CD4-positive, alpha-beta T cell (primary cell): Measurements from ENCODE around the gene SNX8. TPM values are rescaled to one million over a fixed set of nuclear protein-coding genes. Genes with fewer than 3 reads are reported as not detected.

Source experiments
- ATAC-seq: fragments of 200-7000 bp; cut with Tn5 transposase; one replicate; pipeline ENCODE4 v1.10.0; 2022; ENCODE audit warnings: mild to moderate bottlenecking; ENCODE audit not compliant: poor library complexity
- CTCF ChIA-PET: fragments of 350-600 bp; sonication (Branson Sonifier 250); formaldehyde crosslinking; loops from one replicate; lab custom pipeline; 2021; ENCODE audit warnings: antibody characterized with exemption, inconsistent platforms; lab: Charles Lee
- POLR2A ChIA-PET: fragments of 350-600 bp; sonication (Branson Sonifier 250); formaldehyde crosslinking; loops from one replicate; lab custom pipeline; 2021; ENCODE audit warnings: antibody characterized with exemption, inconsistent platforms; lab: Charles Lee
- DNase-seq, 14 experiments: peaks; one replicate each; pipeline ENCODE4 v3.0.0-alpha.2; 2013 to 2020; ENCODE audit warnings: mixed read lengths in 2 of 14
- H3K27ac ChIP-seq, 2 donors: one replicate each; pipeline versions ENCODE4 v1.5.1 to v1.7.0; 2013; ENCODE audit warnings: low read length in 2 of 2, low read depth in 1 of 2, mild to moderate bottlenecking in 1 of 2
- H3K27me3 ChIP-seq, 2 experiments: 1 replicate in 1 of 2; 2 replicates in 1 of 2; pipeline versions ENCODE4 v1.6.1 to v1.7.0; 2013; ENCODE audit warnings: low read length in 2 of 2, control low read depth in 1 of 2, mild to moderate bottlenecking in 1 of 2, moderate library complexity in 1 of 2; ENCODE audit not compliant: insufficient read depth in 2 of 2, control insufficient read depth in 1 of 2
- H3K36me3 ChIP-seq: one replicate; pipeline ENCODE4 v1.6.1; 2013; ENCODE audit warnings: low read length, control low read depth; ENCODE audit not compliant: insufficient read depth
- H3K4me1 ChIP-seq: one replicate; pipeline ENCODE4 v1.6.1; 2013; ENCODE audit warnings: low read length, control low read depth; ENCODE audit not compliant: insufficient read depth
- H3K4me3 ChIP-seq: one replicate; pipeline ENCODE4 v1.5.1; 2013; ENCODE audit warnings: mild to moderate bottlenecking, low read length, moderate library complexity
- H3K9me3 ChIP-seq, 2 experiments: 1 replicate in 1 of 2; 2 replicates in 1 of 2; pipeline versions ENCODE4 v1.6.1 to v1.7.0; 2013; ENCODE audit warnings: low read length in 2 of 2, mild to moderate bottlenecking in 2 of 2, control low read depth in 1 of 2, moderate library complexity in 1 of 2; ENCODE audit not compliant: control insufficient read depth in 1 of 2, insufficient read depth in 1 of 2
- H3K27ac Mint-ChIP-seq: one replicate; pipeline ENCODE4 v1.8.0; 2020; ENCODE audit warnings: mixed read lengths
- H3K27me3 Mint-ChIP-seq: one replicate; pipeline ENCODE4 v1.8.0; 2021; ENCODE audit warnings: mixed read lengths
- H3K36me3 Mint-ChIP-seq: one replicate; pipeline ENCODE4 v1.8.0; 2021; ENCODE audit warnings: low read depth, mixed read lengths
- H3K4me1 Mint-ChIP-seq: one replicate; pipeline ENCODE4 v1.8.0; 2021; ENCODE audit warnings: low read depth, mixed read lengths
- H3K4me3 Mint-ChIP-seq: one replicate; pipeline ENCODE4 v1.8.0; 2020; ENCODE audit warnings: mild to moderate bottlenecking, mixed read lengths
- H3K9me3 Mint-ChIP-seq: one replicate; pipeline ENCODE4 v1.8.0; 2020; ENCODE audit warnings: mixed read lengths
- intact Hi-C, 2 experiments: fragments of 100-400 bp; cut with DNase I in 1 of 2; cut with micrococcal nuclease in 1 of 2; formaldehyde crosslinking; loops; one replicate each; pipeline versions ENCODE4 v1.15.1 to v1.9.0; 2023 to 2025; cut with DNase I, micrococcal nuclease
- total RNA-seq, 174 experiments: library from RNA in 2 of 174; stranded (reverse) in 2 of 174; gene quantifications; one replicate each; pipeline ENCODE4 v1.2.3 and lab custom pipeline; 2021 to 2026
- TF ChIP-seq, protein P1 (sequence below): fragments of 200-600 bp; IDR thresholded peaks from one replicate; pipeline ENCODE4 v1.8.0; 2022; ENCODE audit warnings: antibody characterized with exemption, mild to moderate bottlenecking

The SNX8 gene
- total RNA-seq, 2 experiments from 2014 or later, result 4.2 to 4.5 TPM

DNA sequence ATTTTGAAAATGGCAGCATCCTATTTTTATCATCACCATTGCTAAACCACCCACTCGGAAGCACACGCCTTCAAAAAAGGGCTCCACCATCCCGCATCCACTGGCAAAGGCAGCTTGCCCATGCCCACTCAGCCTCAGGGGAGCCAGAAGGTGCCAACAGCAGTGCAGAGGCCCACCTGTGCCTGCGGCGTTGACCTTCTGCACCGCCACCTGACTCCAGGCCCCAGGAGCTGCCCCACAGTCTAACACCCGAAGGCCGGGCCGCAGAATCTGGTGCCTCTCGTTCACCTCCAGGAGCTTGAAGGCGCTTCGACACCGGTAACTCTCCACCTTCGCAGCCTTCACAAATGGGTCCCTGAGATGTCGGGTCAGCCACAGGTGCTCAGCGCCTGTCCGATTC, 75.0 kb downstream of the SNX8 start:
- Histone ChIP-seq H3K4me1 (peaks cover 26% of the 10 kb centered on the region), H3K4me3 (no peak overlapping the region), H3K9me3 (no peaks in the 10 kb centered on the region), H3K36me3 (peaks cover 38% of the 10 kb centered on the region), H3K27me3 (no peaks in the 10 kb centered on the region), H3K27ac (no peak overlapping the region)
- TF ChIP-seq, protein P1, sequence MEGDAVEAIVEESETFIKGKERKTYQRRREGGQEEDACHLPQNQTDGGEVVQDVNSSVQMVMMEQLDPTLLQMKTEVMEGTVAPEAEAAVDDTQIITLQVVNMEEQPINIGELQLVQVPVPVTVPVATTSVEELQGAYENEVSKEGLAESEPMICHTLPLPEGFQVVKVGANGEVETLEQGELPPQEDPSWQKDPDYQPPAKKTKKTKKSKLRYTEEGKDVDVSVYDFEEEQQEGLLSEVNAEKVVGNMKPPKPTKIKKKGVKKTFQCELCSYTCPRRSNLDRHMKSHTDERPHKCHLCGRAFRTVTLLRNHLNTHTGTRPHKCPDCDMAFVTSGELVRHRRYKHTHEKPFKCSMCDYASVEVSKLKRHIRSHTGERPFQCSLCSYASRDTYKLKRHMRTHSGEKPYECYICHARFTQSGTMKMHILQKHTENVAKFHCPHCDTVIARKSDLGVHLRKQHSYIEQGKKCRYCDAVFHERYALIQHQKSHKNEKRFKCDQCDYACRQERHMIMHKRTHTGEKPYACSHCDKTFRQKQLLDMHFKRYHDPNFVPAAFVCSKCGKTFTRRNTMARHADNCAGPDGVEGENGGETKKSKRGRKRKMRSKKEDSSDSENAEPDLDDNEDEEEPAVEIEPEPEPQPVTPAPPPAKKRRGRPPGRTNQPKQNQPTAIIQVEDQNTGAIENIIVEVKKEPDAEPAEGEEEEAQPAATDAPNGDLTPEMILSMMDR, result no peak
- Mint-ChIP-seq H3K9me3 (no peaks in the 10 kb centered on the region), H3K4me1 (peaks cover 24% of the 10 kb centered on the region), H3K36me3 (peaks cover 51% of the 10 kb centered on the region), H3K4me3 (peak overlapping the region; percentile 34), H3K27ac (no peak overlapping the region), H3K27me3 (no peaks in the 10 kb centered on the region)
- ChIA-PET CTCF (no interaction called here), POLR2A (no interaction called here)
- DNase-seq, result no peak
- no peak for ATAC-seq
- intact Hi-C loops, result no loop called here

DNA sequence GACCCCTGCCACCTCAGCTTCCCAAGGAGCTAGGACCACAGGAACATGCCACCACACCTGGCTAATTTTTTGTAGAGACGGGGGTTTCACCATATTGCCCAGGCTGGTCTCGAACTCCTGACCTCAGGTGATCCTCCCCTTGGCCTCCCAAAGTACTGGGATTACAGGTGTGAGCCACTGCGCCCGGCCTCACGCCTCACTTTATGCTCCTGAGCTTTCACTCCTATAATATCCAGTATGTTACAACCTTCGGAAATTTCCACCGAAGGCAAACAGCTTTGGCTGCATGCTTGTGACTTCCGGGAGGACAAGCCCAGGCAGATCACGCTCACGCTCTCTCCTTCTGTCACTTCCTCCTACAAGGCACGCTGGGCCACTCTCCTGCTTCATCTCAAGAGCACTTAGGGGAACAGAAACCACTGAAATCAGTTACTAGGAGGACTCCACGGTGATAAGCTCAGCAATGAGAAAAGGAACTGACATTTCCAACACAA, 77.1 kb downstream of the SNX8 start:
- DNase-seq (peak in 3 of 14 experiments; percentile 24 to 73 (median 63)), ATAC-seq (no peak)
- Histone ChIP-seq H3K27ac (no peak overlapping the region), H3K36me3 (peaks cover 38% of the 10 kb centered on the region), H3K4me3 (no peak overlapping the region), H3K27me3 (no peaks in the 10 kb centered on the region), H3K9me3 (no peaks in the 10 kb centered on the region), H3K4me1 (peaks cover 28% of the 10 kb centered on the region)
- intact Hi-C loops, result no loop called here
- CTCF ChIA-PET, result no interaction called here
- H3K27ac Mint-ChIP-seq, result peak overlapping the region; percentile 9
- no peaks in the 10 kb centered on the region for H3K27me3 Mint-ChIP-seq
- peaks cover 55% of the 10 kb centered on the region for H3K36me3 Mint-ChIP-seq
- H3K4me1 Mint-ChIP-seq, result peaks cover 23% of the 10 kb centered on the region
- H3K4me3 Mint-ChIP-seq, result peak overlapping the region; percentile 48
- POLR2A ChIA-PET, result no interaction called here
- TF ChIP-seq, protein P1, result no peak
- H3K9me3 Mint-ChIP-seq, result no peaks in the 10 kb centered on the region

DNA sequence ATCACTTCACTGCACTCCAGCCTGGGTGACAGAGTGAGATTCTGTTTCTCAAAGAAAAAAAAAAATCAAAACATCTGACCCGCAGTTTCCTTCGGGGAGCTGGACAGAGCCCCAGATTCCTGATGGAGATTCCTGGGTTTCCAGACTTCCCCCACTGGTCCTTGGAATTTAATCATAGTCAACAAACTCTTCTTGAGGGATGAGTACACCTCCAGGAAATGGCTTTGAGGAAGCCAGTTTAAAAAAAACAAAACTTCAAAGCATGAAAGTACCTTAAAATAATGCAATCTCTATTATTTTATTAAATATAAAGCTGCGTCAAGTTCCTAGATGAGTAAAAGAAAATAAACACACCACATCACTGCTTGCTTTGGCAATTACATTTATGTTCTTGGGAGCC, 80.3 kb downstream of the SNX8 start:
- Mint-ChIP-seq H3K4me3 (peak overlapping the region; percentile 83), H3K27ac (peak overlapping the region; percentile 49), H3K27me3 (no peaks in the 10 kb centered on the region), H3K4me1 (peaks cover 36% of the 10 kb centered on the region), H3K36me3 (peaks cover 58% of the 10 kb centered on the region), H3K9me3 (no peaks in the 10 kb centered on the region)
- DNase-seq, result no peak
- POLR2A ChIA-PET, result no interaction called here
- Histone ChIP-seq H3K4me1 (peaks cover 34% of the 10 kb centered on the region), H3K4me3 (no peak overlapping the region), H3K36me3 (peaks cover 31% of the 10 kb centered on the region), H3K27ac (no peak overlapping the region), H3K9me3 (no peaks in the 10 kb centered on the region), H3K27me3 (no peaks in the 10 kb centered on the region)
- TF ChIP-seq, protein P1, result no peak
- CTCF ChIA-PET, result no interaction called here
- intact Hi-C loops, result loop anchor here in 1 of 2 experiments (2.0 to 5.0 kb wide), 3 partner anchors 79 to 1068 kb away; partner anchors contain the start of genes BRAT1, IQCE and SDK1
- ATAC-seq, result no peak
